CD4-positive, alpha-beta T cell treated with Interleukin-6 at 100 ng/mL for 8 hours (primary cell): Measurements from ENCODE around the gene TTLL9.

Experiments used
- DNase-seq: peaks from one replicate; pipeline ENCODE4 v3.0.0-alpha.2; 2020; ENCODE audit warnings: mixed read lengths, low spot score

TTLL9 gene

GRCh38 chr20:31859266-31859997 is 11.0 kb upstream of the TTLL9 start:
- DNase-seq: no peak

GRCh38 chr20:31859998-31860380 is 10.4 kb upstream of the TTLL9 start:
- no peak for DNase-seq

DNA sequence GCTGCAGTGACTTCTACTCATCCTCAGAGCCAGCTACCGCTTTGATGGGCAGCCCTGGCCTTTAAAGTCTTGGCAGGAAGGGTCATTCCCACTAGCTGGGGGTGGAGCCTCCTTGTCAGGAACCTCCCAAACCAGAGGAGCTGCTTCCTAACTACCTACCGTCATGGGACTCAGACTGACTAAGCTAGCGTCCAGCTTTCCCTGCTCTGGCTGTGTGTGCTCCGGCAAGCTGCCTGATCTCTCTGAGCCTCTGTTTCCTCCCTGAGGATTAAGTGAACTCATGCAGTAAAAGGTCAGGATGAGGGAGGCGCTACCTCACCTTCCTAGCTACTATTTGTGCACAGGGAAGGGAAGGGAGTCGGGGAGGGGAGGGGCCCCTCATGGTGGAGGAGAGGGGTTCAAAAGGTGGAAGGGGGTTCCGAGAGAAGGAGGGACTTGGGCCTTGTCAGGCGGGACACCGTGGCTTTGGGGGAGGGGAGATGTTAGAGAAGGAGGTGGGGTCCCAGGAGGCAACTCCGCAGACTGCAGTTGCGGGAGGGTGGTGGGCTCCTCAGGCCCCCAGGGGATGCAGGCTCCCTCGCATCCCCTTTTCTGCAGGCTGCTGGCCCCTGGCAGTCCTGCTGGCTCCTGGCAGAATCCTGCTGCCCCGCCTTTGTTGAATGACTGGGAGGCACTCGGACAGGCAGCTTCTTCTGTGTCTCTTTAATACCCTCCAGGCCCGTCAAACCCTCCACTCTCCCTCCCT is 9.9 kb upstream of the TTLL9 start:
- no peak for DNase-seq

DNA sequence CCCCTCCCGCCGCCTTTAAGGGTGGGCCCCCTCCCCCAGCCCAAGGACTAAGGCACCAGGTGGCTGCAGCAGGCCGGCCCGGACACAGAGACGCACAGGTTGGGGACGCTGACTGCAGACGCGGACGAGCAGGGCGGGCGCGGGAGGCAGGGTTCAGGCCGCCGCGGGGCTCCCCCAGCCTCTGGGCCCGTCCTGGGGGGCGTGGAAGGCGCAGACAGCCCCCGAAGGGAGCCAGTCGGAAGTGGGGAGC is 9.4 kb upstream of the TTLL9 start:
- DNase-seq: no peak

GRCh38 chr20:31861385-31862156 is 8.9 kb upstream of the TTLL9 start:
- peak; percentile 58 for DNase-seq

DNA sequence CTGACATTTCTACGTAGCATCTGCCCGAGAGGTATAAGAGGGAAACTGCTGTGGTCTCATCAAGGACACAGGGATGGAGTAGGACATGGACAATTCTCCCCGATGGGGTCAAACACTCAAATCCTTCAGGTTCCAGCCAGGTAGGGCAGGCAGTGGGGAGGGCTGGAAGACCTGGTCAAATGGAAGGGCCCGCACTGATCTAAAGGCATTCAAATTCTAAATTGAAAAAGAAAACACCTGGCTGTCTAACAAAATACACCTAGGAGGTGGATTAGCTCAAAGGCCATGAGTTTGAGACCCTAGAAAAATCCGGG is 8.3 kb upstream of the TTLL9 start:
- DNase-seq: no peak

- no peak for DNase-seq
Measured at GRCh38 chr20:31862506-31862905, 7.9 kb upstream of the TTLL9 start.

GRCh38 chr20:31863296-31864085 is 6.9 kb upstream of the TTLL9 start:
- DNase-seq: no peak

DNA sequence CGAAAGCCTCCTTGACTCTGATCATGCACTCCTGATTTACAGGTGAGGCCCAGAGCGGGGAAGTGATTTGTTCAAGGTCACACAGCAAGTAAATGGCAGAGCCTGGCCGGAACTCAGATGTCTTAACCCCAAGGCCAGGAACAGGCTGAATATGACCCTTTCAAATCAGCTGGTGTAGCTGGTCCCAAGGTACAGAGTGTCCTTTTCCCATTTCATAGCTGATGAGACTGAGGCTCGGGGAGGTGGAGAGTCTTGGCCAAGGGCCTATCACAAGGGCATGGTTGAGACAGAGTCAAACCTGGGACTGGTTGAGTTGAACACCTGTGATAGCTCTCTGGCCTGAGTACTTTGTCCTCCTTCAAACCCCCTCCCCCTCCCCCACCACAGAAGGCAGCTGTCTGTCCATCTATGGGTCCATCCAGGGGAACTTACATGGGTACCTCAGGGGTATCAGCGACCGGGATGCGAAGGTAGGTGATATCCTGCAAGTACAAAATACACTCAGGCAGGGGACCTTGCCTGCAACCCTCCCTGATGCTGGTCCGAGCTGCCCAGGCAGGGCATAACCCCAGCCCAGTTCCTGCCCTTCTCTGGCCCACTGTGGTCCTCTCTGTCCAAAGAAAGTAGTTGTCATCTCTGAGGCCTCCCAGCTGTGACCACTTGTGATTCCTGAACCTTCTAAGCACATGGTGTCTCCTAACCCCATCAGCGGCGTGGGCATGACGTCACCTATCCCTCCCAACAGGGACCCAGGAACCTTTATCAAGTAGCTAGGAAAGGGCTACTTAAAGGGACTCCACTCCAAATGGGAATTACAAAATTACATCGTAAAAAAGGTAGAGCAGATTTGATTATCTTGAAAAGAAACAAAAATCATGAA is 5.7 kb upstream of the TTLL9 start:
- no peak for DNase-seq

DNA sequence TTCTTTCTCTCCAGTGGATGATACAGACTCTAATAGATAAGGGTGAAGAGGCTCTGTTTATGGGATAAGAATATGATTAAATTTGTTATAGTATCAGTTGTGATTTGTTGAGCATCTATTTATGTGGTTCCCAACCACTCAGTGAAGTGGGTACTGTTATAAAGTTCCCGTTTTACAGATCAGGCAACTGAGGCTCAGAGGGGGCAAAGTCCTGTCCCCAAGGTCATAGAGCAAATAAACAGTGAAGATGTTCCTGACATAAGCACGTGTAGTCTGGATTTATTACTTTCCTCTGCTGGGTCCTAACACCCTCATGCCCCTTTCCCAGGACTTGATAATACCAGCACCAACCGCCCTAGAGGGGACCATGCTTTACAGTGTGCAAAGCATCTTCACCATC is 4.2 kb upstream of the TTLL9 start:
- DNase-seq: no peak

DNA sequence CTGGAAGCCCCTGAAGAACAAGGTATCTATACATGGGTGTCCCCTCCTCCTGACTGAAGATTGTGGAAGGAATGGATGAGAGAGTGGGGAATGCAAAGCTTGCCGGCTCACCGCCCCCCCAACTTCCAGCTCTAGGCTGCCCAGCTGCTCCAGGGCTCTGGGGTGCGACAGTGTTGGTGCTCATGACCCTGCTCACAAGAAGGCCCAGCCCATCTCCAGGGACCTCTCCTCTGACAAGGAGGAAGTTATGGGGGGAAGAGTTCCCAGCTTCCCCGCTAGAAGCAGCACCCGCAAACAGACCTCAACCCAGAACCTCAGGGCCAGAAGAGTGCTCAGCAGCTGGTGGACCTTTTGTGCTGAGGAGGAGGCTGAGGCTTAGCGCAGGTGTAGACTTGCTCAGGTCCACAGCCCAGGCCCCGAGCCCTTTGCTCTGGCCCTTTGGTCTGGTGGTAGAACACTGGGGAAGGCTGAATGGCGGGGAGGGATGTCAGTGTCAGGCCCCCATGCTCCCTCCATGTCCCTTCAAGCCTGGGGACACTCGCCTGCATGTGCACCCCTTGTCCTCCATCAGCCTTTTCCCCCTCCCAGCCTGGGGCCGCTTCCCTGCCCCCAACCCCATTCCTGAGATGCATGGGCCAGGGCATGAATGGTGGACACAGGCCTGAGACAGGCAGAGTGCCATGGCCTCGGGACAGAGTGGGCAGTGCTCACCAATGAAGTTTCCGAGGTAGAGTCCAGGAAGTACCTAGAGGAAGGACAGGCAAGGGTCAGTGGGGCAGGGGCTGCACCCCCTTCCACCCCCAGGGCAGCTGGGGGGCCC is 1.4 kb upstream of the TTLL9 start:
- no peak for DNase-seq

DNA sequence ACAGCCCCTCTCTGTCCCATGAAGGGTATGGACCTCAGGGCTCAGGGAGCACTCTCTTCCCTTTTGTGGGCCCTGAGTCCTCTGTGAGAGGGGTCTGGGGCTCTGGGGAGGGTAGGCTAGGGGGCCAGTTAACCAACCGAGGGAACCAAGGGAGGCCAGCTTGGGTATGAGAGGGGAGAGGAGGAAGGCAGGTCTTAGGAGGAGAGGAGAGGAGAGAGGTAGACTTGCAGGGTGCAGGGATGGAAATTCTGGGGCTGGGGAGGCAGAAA is 827 bp upstream of the TTLL9 start:
- no peak for DNase-seq

DNA sequence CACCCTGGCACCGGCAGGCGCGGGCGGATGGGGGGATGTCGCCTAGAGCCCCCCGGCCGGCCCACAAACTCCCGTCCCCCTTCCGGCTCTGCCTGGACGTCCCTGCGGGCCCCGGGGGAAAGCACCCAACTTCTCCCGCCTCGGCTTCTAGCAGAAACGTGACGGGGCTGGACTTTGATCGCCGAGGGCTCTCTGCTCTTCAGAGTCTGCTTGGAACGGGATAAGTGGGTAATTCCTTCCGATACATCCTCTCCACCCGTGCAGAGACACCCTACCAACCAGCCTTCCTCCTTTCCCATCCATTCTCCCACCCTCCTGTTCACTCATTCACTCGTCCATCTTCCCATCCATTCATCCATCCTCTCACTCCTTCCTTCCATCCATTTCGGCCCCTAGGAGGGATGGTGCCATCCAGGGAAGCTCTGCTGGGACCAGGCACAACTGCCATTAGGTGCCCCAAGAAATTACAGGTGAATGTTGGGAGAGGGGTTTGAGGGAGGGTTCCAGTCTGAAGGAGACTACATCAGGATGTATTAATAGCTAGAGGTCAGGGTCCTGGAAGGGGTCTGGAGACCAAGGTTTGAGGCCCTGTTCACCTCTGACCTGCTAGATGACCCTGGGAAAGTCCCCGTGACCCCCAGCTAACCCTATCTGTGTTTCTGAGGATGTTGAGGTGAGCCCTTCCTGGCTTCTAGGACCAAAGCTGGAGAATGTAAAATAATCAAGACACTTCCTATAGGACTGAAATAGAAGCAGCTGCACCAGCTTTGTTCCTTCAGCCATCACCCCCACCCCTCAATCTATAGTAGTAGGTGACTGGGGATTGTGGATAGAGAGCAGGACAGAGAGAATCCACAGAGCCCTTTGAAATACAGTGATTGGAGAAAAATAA is 538 bp downstream of the TTLL9 start:
- DNase-seq: no peak

DNA sequence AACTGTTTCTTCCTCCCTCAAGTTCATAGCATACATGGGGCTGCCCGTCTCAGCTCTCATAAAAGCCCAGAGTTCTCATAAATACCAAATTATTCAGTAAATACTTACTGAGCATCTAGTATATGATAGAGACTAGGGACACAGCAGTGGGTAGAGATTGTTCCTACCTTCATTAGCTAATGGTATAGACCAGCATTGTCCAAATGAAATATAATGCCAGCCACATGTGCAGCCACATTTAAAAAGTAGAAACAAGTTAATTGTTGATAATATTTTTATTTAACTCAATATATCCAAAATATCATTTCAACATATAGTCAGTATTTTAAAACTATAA is 1.2 kb downstream of the TTLL9 start:
- no peak for DNase-seq

GRCh38 chr20:31872406-31872805 is 2.0 kb downstream of the TTLL9 start:
- no peak for DNase-seq

DNA sequence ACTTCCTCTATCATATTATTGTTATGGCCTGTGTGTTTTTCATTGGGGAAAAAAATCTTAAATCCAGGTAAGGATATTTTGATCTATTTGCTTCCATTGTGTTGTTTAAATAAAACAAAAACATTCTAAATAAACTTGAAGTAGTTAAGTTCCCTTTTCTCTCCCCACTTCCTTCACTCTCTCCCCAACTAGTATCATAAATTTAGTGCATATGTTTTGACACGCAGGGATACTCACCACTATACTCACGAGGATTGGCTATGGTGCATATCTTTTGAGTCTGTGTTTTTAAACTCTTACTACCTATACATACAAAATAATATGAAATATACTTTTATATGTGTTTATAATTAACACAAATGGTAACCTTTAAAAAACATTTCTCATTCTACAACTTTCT is 5.2 kb downstream of the TTLL9 start:
- no peak for DNase-seq

- DNase-seq: no peak
Measured at GRCh38 chr20:31877684-31878083, 7.2 kb downstream of the TTLL9 start.

DNA sequence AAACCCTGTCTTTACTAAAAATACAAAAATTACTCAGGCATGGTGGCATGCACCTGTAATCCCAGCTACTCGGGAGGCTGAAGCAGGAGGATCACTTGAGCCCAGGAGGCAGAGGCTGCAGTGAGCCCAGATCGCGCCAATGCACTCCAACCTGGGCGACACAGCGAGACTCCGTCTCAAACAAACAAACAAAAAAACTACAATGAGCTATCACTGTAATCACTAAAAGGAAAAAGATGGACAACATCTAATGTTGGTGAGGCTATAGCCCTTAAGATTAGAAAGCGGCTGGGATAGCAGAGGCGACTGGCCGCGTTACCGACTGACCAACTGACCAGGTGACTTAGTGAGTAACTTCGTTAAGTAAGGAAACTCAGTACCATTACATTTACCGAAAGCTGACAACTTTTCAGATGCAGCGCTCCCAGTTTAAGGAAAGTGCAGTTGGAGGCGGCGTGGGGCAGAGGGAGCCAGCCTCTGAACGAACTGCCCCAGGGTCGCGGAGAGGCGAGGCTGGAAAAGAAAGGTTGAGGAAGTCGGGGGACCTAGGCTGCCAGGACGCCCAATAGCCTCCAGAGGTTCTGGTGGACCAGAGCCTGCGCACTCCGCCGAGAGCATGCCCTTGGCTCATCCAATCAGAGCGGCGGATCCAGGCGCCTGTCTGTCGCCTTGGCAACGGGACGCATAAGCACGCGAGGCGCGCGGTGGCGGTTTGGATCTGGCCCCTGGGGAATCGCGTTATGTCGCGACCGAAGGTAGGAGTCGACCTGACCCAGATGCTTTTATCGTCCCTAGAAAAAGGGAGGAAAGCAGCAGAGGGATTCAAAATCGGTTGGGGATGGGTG is 8.9 kb downstream of the TTLL9 start:
- peak; percentile 83 for DNase-seq

GRCh38 chr20:31881945-31882344 is 11.5 kb downstream of the TTLL9 start:
- DNase-seq: no peak
